ENCODE measurements around the gene PRKD3.

GRCh38 chr2:37324536-37324785 lies 172 bp downstream of the PRKD3 start:
- no peak for TF ChIP-seq EZH2 (IDR thresholded peaks at IDR 0.05; ENCODE audit: low read length, missing control alignments)
- TF ChIP-seq CTCF (conservative IDR thresholded peaks at IDR 0.05 in 1 of 2, IDR thresholded peaks at IDR 0.05 in 1 of 2; ENCODE audit: low read depth in 1 of 2, low read length in 2 of 2), result no peak

Data from fibroblast of lung (primary cell).